Fibroblast of lung (primary cell): ENCODE measurements around the gene SCYL1.

Experiments used
- CTCF ChIP-seq, 2 donors: IDR thresholded peaks in 1 of 2; conservative IDR thresholded peaks in 1 of 2; 1 replicate in 1 of 2; 2 replicates in 1 of 2; pipeline ENCODE4 v1.5.1; 2011 to 2012; ENCODE audit warnings: low read length in 2 of 2, control low read depth in 1 of 2, inconsistent platforms in 1 of 2, low read depth in 1 of 2, mild to moderate bottlenecking in 1 of 2
- EZH2 ChIP-seq: IDR thresholded peaks from 2 replicates; pipeline ENCODE4 v1.5.1; 2012; ENCODE audit warnings: low read length, control low read depth, mild to moderate bottlenecking; ENCODE audit errors: missing control alignments

- no peak for TF ChIP-seq CTCF (conservative IDR thresholded peaks at IDR 0.05 in 1 of 2, IDR thresholded peaks at IDR 0.05 in 1 of 2; ENCODE audit: low read depth in 1 of 2, low read length in 2 of 2)
- no peak for TF ChIP-seq EZH2
Measured at GRCh38 chr11:65554057-65554818, 29.4 kb downstream of the SCYL1 start.
